ENCODE results near the gene ST3GAL4. TPM values are rescaled to one million over a fixed set of nuclear protein-coding genes. Genes with fewer than 3 reads are reported as not detected.

The ST3GAL4 gene
- polyA plus RNA-seq, 1 of the 3 experiments (the other 2 are of a cell fraction), result 32.0 TPM

DNA sequence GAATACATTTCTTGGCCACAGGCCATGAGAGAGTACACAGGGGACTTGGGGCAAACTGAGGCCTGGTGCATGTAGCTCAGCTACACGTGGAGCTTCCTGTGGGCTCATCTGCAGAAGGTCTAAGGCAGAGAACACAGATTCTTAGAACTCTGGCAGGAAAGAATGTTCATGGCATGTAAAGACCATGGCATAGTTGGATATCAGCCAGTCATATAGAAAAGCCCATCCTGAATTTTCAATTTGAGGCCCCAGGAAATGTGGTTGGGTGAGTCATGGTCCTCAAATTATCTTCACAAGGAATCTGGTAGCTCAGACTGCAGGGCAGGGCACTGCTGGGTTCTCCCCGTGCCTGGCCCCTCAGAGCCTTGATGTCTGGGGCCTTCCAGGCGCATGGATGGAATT is 13.7 kb upstream of the ST3GAL4 start (continued):
- TF ChIP-seq RFX5 (IDR thresholded peaks at IDR 0.05; ENCODE audit: low read length), result no peak
- peak; percentile 77; the same call in 1 of the 2 replicates for TF ChIP-seq MEF2A (IDR thresholded peaks at IDR 0.05; ENCODE audit: borderline replicate concordance, low read depth)
- peak; percentile 35; the same call in 1 of the 2 replicates for TF ChIP-seq TAF1 (IDR thresholded peaks at IDR 0.05; ENCODE audit: borderline replicate concordance, low read depth, low read length)
- TF ChIP-seq JUND (IDR thresholded peaks at IDR 0.05), result peak; percentile 90
- TF ChIP-seq MXI1 (IDR thresholded peaks at IDR 0.05; ENCODE audit: low read depth, low read length), result no peak
- peak; percentile 65; the same call in 1 of the 2 replicates for TF ChIP-seq POLR2AphosphoS5 (IDR thresholded peaks at IDR 0.05; ENCODE audit: low read depth, low read length)
- no peak for TF ChIP-seq GATA2 (CRISPR knock-in tag; IDR thresholded peaks at IDR 0.05)
- TF ChIP-seq TCF12 (IDR thresholded peaks at IDR 0.05), result peak; percentile 88
- TF ChIP-seq MAX (IDR thresholded peaks at IDR 0.05; ENCODE audit: low read depth), result 0 out of 2 replicates have a peak, but pooled peaks have one; percentile 73
- TF ChIP-seq RCOR1 (IDR thresholded peaks at IDR 0.05; ENCODE audit: low read length), result no peak
- peak; percentile 95 for TF ChIP-seq NFIC (IDR thresholded peaks at IDR 0.05; ENCODE audit: borderline replicate concordance)
- TF ChIP-seq NRF1 (IDR thresholded peaks at IDR 0.05; ENCODE audit: low read depth, low read length), result no peak

GRCh38 chr11:126343051-126343450 is 12.4 kb upstream of the ST3GAL4 start:
- peaks cover 8% of the 10 kb centered on the region; the same call in 1 of the 2 replicates for H3K79me2 ChIP-seq (ENCODE audit: insufficient read depth)
- no peak overlapping the region for H3K27ac ChIP-seq (ENCODE audit: low read depth in 2 of 2, low read length in 1 of 2)
- ChIA-PET CTCF (interaction anchor here (1.4 kb wide), 1 partner anchor 138 kb away, joined by 4 read pairs; no protein-coding TSS in a partner anchor), POLR2A (no interaction called here)
- H4K20me1 ChIP-seq (ENCODE audit: insufficient read depth), result no peaks in the 10 kb centered on the region
- H3F3A ChIP-seq (replicated peaks; ENCODE audit: insufficient read depth), result peaks cover 16% of the 10 kb centered on the region
- H2AFZ ChIP-seq (ENCODE audit: low read depth), result no peak overlapping the region
- TF ChIP-seq ZBTB33 (IDR thresholded peaks at IDR 0.05; ENCODE audit: borderline replicate concordance, low read depth), result no peak
- TF ChIP-seq NRF1 (IDR thresholded peaks at IDR 0.05; ENCODE audit: low read depth, low read length), result no peak
- TF ChIP-seq, protein P1, sequence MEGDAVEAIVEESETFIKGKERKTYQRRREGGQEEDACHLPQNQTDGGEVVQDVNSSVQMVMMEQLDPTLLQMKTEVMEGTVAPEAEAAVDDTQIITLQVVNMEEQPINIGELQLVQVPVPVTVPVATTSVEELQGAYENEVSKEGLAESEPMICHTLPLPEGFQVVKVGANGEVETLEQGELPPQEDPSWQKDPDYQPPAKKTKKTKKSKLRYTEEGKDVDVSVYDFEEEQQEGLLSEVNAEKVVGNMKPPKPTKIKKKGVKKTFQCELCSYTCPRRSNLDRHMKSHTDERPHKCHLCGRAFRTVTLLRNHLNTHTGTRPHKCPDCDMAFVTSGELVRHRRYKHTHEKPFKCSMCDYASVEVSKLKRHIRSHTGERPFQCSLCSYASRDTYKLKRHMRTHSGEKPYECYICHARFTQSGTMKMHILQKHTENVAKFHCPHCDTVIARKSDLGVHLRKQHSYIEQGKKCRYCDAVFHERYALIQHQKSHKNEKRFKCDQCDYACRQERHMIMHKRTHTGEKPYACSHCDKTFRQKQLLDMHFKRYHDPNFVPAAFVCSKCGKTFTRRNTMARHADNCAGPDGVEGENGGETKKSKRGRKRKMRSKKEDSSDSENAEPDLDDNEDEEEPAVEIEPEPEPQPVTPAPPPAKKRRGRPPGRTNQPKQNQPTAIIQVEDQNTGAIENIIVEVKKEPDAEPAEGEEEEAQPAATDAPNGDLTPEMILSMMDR (IDR thresholded peaks at IDR 0.05), result no peak
- TF ChIP-seq SIN3A (IDR thresholded peaks at IDR 0.05; ENCODE audit: borderline replicate concordance, low read depth, low read length), result no peak
- no peak for TF ChIP-seq EZH2phosphoT487 (IDR thresholded peaks at IDR 0.05; ENCODE audit: borderline replicate concordance, low read depth)
- TF ChIP-seq, protein P2, sequence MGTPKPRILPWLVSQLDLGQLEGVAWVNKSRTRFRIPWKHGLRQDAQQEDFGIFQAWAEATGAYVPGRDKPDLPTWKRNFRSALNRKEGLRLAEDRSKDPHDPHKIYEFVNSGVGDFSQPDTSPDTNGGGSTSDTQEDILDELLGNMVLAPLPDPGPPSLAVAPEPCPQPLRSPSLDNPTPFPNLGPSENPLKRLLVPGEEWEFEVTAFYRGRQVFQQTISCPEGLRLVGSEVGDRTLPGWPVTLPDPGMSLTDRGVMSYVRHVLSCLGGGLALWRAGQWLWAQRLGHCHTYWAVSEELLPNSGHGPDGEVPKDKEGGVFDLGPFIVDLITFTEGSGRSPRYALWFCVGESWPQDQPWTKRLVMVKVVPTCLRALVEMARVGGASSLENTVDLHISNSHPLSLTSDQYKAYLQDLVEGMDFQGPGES (IDR thresholded peaks at IDR 0.05; ENCODE audit: low read depth, low read length), result no peak
- TF ChIP-seq, protein P3, sequence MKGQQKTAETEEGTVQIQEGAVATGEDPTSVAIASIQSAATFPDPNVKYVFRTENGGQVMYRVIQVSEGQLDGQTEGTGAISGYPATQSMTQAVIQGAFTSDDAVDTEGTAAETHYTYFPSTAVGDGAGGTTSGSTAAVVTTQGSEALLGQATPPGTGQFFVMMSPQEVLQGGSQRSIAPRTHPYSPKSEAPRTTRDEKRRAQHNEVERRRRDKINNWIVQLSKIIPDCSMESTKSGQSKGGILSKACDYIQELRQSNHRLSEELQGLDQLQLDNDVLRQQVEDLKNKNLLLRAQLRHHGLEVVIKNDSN (IDR thresholded peaks at IDR 0.05; ENCODE audit: borderline replicate concordance, low read depth), result no peak
- no peak for TF ChIP-seq RCOR1 (IDR thresholded peaks at IDR 0.05; ENCODE audit: low read length)
- no peak for TF ChIP-seq RXRA (IDR thresholded peaks at IDR 0.05; ENCODE audit: borderline replicate concordance, low read depth)
- no peak for TF ChIP-seq POLR2AphosphoS5 (IDR thresholded peaks at IDR 0.05; ENCODE audit: low read depth, low read length)
- no peak for TF ChIP-seq MEF2A (IDR thresholded peaks at IDR 0.05; ENCODE audit: borderline replicate concordance, low read depth)
- no peak for TF ChIP-seq RFX5 (IDR thresholded peaks at IDR 0.05; ENCODE audit: low read length)
- TF ChIP-seq NFIC (IDR thresholded peaks at IDR 0.05; ENCODE audit: borderline replicate concordance), result no peak
- TF ChIP-seq FOSL2 (IDR thresholded peaks at IDR 0.05; ENCODE audit: borderline replicate concordance, low read depth), result no peak
- no peak for TF ChIP-seq MAX (IDR thresholded peaks at IDR 0.05; ENCODE audit: low read depth)
- TF ChIP-seq EP300 (IDR thresholded peaks at IDR 0.05; ENCODE audit: borderline replicate concordance in 1 of 2, low read depth in 1 of 2, low read length in 1 of 2), result no peak
- TF ChIP-seq YY1 (IDR thresholded peaks at IDR 0.05; ENCODE audit: low read depth), result no peak
- no peak for TF ChIP-seq SMC3 (IDR thresholded peaks at IDR 0.05; ENCODE audit: low read depth, low read length)
- TF ChIP-seq TCF12 (IDR thresholded peaks at IDR 0.05), result no peak
- no peaks in the 10 kb centered on the region for H3K9me3 ChIP-seq
- H3K9ac ChIP-seq, result no peak overlapping the region
- no peak overlapping the region for H3K4me2 ChIP-seq
- H3K4me3 ChIP-seq (ENCODE audit: low read depth in 2 of 2, low read length in 1 of 2), result no peak overlapping the region
- no peak for DNase-seq
- H3K9me2 ChIP-seq, result no peaks in the 10 kb centered on the region
- WGBS (ENCODE audit: low lambda C conversion rate), result 97% methylated on average over 13 of the region's 16 CpGs
- H3K36me3 ChIP-seq (replicated peaks in 1 of 2; ENCODE audit: control insufficient read depth in 1 of 2, insufficient read depth in 2 of 2, low read length in 1 of 2), result peaks cover 4 to 8% of the 10 kb centered on the region in 2 experiments
- no peaks in the 10 kb centered on the region for H3K27me3 ChIP-seq (ENCODE audit: insufficient read depth)
- H3K4me1 ChIP-seq (ENCODE audit: control insufficient read depth in 1 of 2, insufficient read depth in 2 of 2, low read depth in 1 of 2, low read length in 1 of 2), result peaks cover 24 to 43% of the 10 kb centered on the region in 2 experiments; a peak in 3 of 4 replicates
